GM12891 (cell line): ENCODE results near the gene LRATD1.
"Not testable (repeated sequence)": the region's sequence is repeated elsewhere in the genome, so short reads cannot be mapped to it uniquely, and the experiment has no call there.

Experiments
- DNase-seq: peaks from one replicate; pipeline ENCODE4 v3.0.0; 2011; ENCODE audit warnings: low spot score; ENCODE audit not compliant: insufficient read length
- FAIRE-seq: peaks from 2 replicates; lab custom pipeline; 2011; peaks lifted over from hg19 to GRCh38; lab: Jason Lieb, UNC
- PAX5 ChIP-seq: IDR thresholded peaks from 2 replicates; pipeline ENCODE4 v1.6.1; 2011; ENCODE audit warnings: low read length, moderate library complexity, mild to moderate bottlenecking; ENCODE audit not compliant: insufficient read depth, severe bottlenecking
- POLR2A ChIP-seq: IDR thresholded peaks from 2 replicates; pipeline ENCODE4 v1.6.1; 2011; ENCODE audit warnings: low read depth, low read length, control low read depth
- POLR2AphosphoS5 ChIP-seq: IDR thresholded peaks from 2 replicates; pipeline ENCODE4 v1.6.1; 2011; ENCODE audit warnings: low read depth, low read length, control low read depth
- POU2F2 ChIP-seq: IDR thresholded peaks from 2 replicates; pipeline ENCODE4 v1.6.1; 2011; ENCODE audit warnings: low read depth, mild to moderate bottlenecking, control low read depth, low read length, moderate library complexity
- SPI1 ChIP-seq: IDR thresholded peaks from 2 replicates; pipeline ENCODE4 v1.6.1; 2011; ENCODE audit warnings: low read depth, low read length, control low read depth
- TAF1 ChIP-seq: IDR thresholded peaks from 2 replicates; pipeline ENCODE4 v1.6.1; 2011; ENCODE audit warnings: low read depth, low read length, control low read depth

Gene LRATD1

GRCh38 chr2:14615121-14615520 is 17.4 kb upstream of the LRATD1 start:
- FAIRE-seq, result no peak
- DNase-seq, result no peak
- TF ChIP-seq PAX5 (no peak), POU2F2 (no peak), POLR2A (no peak), SPI1 (no peak), POLR2AphosphoS5 (no peak), TAF1 (no peak)

- DNase-seq (no peak), FAIRE-seq (no peak)
- TF ChIP-seq PAX5 (no peak), TAF1 (no peak), POU2F2 (no peak), SPI1 (no peak), POLR2A (no peak)
Observed at GRCh38 chr2:14615760-14616159, 16.8 kb upstream of the LRATD1 start.

- FAIRE-seq (no peak), DNase-seq (no peak)
- no peak for TF ChIP-seq POLR2AphosphoS5
- TF ChIP-seq PAX5, result no peak
- TF ChIP-seq SPI1, result no peak
- no peak for TF ChIP-seq POLR2A
- TF ChIP-seq POU2F2, result no peak
- TF ChIP-seq TAF1, result no peak
Observed at GRCh38 chr2:14616342-14616741, 16.2 kb upstream of the LRATD1 start.

GRCh38 chr2:14616950-14617349 is 15.6 kb upstream of the LRATD1 start:
- FAIRE-seq, result no peak
- DNase-seq, result no peak
- TF ChIP-seq TAF1, result no peak
- TF ChIP-seq POLR2A, result no peak
- TF ChIP-seq POU2F2, result no peak
- TF ChIP-seq POLR2AphosphoS5, result no peak
- no peak for TF ChIP-seq PAX5
- TF ChIP-seq SPI1, result no peak

- no peak for FAIRE-seq
- TF ChIP-seq POLR2A (no peak), POLR2AphosphoS5 (no peak)
- DNase-seq, result no peak
Observed at GRCh38 chr2:14619441-14619840, 13.1 kb upstream of the LRATD1 start.

- TF ChIP-seq POU2F2, result no peak
- no peak for DNase-seq
- no peak for FAIRE-seq
Observed at GRCh38 chr2:14621114-14621513, 11.4 kb upstream of the LRATD1 start.

- no peak for FAIRE-seq
- no peak for DNase-seq
- TF ChIP-seq TAF1 (no peak), POU2F2 (no peak), SPI1 (no peak), POLR2AphosphoS5 (no peak), POLR2A (no peak), PAX5 (no peak)
Observed at GRCh38 chr2:14621906-14622549, 10.5 kb upstream of the LRATD1 start.

- DNase-seq, FAIRE-seq: not testable (repeated sequence)
Observed at GRCh38 chr2:14622550-14622939, 10.0 kb upstream of the LRATD1 start.

GRCh38 chr2:14623237-14623636 is 9.3 kb upstream of the LRATD1 start:
- DNase-seq, result no peak
- TF ChIP-seq SPI1, result no peak
- TF ChIP-seq POLR2A, result no peak
- TF ChIP-seq TAF1, result no peak
- TF ChIP-seq POLR2AphosphoS5, result no peak
- TF ChIP-seq POU2F2, result no peak
- TF ChIP-seq PAX5, result no peak
- FAIRE-seq, result no peak

GRCh38 chr2:14626873-14627272 is 5.6 kb upstream of the LRATD1 start:
- FAIRE-seq (no peak), DNase-seq (no peak)
- TF ChIP-seq POLR2A (no peak), POLR2AphosphoS5 (no peak), POU2F2 (no peak)

GRCh38 chr2:14628901-14629300 is 3.6 kb upstream of the LRATD1 start:
- no peak for DNase-seq
- no peak for FAIRE-seq
- no peak for TF ChIP-seq PAX5
- no peak for TF ChIP-seq SPI1
- no peak for TF ChIP-seq TAF1
- TF ChIP-seq POU2F2, result no peak
- no peak for TF ChIP-seq POLR2A
- no peak for TF ChIP-seq POLR2AphosphoS5

GRCh38 chr2:14631406-14632040 is 994 bp upstream of the LRATD1 start:
- DNase-seq (no peak), FAIRE-seq (no peak)
- TF ChIP-seq POU2F2, result no peak
- no peak for TF ChIP-seq TAF1
- TF ChIP-seq POLR2AphosphoS5, result no peak
- no peak for TF ChIP-seq PAX5
- TF ChIP-seq SPI1, result no peak
- no peak for TF ChIP-seq POLR2A
